ENCODE data around the gene LRRC19.
A peak's percentile ranks its signal among the peaks of the same experiment; 100 is the strongest.

The LRRC19 gene

DNA sequence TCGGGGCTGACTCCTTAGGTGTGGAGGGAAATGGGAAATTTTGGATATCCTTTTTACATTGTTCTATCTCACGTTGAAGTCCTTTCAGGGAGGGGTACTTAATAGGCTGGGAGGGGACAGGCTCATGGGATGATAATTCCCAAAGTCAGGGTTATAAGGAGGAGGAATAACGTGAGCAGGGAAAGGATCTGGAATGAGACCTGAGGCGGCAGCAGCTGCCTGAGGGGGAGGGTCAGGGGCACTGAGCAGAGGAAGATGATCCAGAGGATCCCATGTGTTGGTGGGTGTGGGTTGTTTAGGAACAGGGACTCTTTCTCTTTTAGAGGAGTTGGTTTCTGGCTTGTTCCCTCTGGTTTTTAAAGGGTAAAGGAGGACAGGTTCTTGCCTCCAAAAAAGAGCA lies 30.5 kb downstream of the LRRC19 start:
- Histone ChIP-seq H3K9me3 (no peaks in the 10 kb centered on the region; the same call in 1 of the 2 replicates), H3K4me1 (no peaks in the 10 kb centered on the region), H3K36me3 (no peaks in the 10 kb centered on the region), H3K27me3 (no peaks in the 10 kb centered on the region), H3K4me3 (ENCODE audit: low read depth, low read length) (no peak overlapping the region)
- DNase-seq, result no peak
- TF ChIP-seq, protein P1, sequence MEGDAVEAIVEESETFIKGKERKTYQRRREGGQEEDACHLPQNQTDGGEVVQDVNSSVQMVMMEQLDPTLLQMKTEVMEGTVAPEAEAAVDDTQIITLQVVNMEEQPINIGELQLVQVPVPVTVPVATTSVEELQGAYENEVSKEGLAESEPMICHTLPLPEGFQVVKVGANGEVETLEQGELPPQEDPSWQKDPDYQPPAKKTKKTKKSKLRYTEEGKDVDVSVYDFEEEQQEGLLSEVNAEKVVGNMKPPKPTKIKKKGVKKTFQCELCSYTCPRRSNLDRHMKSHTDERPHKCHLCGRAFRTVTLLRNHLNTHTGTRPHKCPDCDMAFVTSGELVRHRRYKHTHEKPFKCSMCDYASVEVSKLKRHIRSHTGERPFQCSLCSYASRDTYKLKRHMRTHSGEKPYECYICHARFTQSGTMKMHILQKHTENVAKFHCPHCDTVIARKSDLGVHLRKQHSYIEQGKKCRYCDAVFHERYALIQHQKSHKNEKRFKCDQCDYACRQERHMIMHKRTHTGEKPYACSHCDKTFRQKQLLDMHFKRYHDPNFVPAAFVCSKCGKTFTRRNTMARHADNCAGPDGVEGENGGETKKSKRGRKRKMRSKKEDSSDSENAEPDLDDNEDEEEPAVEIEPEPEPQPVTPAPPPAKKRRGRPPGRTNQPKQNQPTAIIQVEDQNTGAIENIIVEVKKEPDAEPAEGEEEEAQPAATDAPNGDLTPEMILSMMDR (IDR thresholded peaks at IDR 0.05; ENCODE audit: low read depth, low read length), result no peak

DNA sequence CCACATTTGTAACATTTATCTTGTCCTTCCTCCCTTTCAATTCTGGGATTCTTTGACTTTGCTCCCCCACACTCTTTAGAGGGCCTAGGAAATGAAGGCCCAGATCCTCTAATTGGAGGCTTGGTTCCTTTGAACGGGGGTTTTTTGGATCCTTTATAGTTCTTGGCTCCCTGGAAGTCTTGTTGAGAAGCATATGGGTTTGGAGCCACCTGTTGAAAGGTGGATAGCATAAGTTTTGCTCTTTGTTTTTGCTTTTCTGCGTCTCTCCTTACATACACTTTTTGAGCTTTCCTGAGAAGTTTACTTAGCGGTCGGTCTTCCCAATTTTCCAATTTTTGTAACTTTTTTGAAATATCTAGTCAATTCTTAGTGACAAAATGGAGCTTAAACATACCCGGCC lies 31.5 kb downstream of the LRRC19 start:
- TF ChIP-seq, protein P1 (IDR thresholded peaks at IDR 0.05; ENCODE audit: low read depth, low read length), result no peak
- Histone ChIP-seq H3K4me1 (no peaks in the 10 kb centered on the region), H3K4me3 (ENCODE audit: low read depth, low read length) (no peak overlapping the region), H3K9me3 (no peaks in the 10 kb centered on the region; the same call in 1 of the 2 replicates), H3K27me3 (no peaks in the 10 kb centered on the region), H3K36me3 (no peaks in the 10 kb centered on the region)
- DNase-seq, result no peak

DNA sequence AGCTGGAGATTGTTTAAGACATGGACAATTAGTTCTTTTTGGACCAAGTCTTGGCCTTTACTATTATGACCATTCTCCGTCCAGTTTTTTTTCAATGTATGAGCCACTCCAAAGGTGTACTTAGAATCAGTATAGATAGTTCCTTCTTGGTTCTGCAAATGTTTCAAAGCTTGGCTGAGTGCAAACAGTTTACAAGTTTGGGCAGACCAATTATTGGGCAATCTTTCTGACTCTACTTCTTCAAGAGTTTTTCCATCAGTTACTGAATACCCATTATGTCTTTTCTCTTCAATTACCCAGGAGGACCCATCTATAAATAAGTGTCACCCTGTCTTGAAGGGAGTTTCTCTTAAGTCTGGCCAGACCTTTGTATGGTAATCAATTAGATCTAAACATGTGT lies 33.8 kb downstream of the LRRC19 start:
- DNase-seq, result no peak
- no peaks in the 10 kb centered on the region for H3K27me3 ChIP-seq
- H3K4me3 ChIP-seq (ENCODE audit: low read depth, low read length), result no peak overlapping the region
- no peaks in the 10 kb centered on the region; the same call in 1 of the 2 replicates for H3K9me3 ChIP-seq
- TF ChIP-seq, protein P1 (IDR thresholded peaks at IDR 0.05; ENCODE audit: low read depth, low read length), result no peak
- H3K4me1 ChIP-seq, result no peaks in the 10 kb centered on the region
- no peaks in the 10 kb centered on the region for H3K36me3 ChIP-seq

DNA sequence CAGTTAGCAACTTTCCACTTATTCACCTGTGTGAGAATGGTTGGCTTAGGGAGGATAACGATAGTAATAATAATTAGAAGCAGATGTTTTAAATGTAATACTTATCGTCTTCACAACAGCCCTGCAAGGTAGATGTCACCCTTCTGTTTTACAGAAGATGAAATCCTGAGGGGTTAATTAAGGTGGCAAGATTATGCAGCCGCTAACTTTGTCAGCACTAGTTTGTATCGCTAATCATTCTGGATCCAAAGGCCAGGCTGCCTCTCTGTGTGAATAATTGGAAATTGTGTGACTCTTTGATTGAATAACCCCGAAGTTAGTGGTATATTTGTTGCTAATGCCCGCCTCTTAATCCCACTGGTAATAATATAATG lies 48.6 kb downstream of the LRRC19 start:
- DNase-seq, result no peak
- H3K27me3 ChIP-seq, result no peaks in the 10 kb centered on the region
- TF ChIP-seq, protein P1 (IDR thresholded peaks at IDR 0.05; ENCODE audit: low read depth, low read length), result no peak
- H3K4me1 ChIP-seq, result no peaks in the 10 kb centered on the region
- peak overlapping the region; percentile 69 for H3K4me3 ChIP-seq (ENCODE audit: low read depth, low read length)
- no peaks in the 10 kb centered on the region for H3K9me3 ChIP-seq
- H3K36me3 ChIP-seq, result no peaks in the 10 kb centered on the region; the same call in 1 of the 2 replicates

DNA sequence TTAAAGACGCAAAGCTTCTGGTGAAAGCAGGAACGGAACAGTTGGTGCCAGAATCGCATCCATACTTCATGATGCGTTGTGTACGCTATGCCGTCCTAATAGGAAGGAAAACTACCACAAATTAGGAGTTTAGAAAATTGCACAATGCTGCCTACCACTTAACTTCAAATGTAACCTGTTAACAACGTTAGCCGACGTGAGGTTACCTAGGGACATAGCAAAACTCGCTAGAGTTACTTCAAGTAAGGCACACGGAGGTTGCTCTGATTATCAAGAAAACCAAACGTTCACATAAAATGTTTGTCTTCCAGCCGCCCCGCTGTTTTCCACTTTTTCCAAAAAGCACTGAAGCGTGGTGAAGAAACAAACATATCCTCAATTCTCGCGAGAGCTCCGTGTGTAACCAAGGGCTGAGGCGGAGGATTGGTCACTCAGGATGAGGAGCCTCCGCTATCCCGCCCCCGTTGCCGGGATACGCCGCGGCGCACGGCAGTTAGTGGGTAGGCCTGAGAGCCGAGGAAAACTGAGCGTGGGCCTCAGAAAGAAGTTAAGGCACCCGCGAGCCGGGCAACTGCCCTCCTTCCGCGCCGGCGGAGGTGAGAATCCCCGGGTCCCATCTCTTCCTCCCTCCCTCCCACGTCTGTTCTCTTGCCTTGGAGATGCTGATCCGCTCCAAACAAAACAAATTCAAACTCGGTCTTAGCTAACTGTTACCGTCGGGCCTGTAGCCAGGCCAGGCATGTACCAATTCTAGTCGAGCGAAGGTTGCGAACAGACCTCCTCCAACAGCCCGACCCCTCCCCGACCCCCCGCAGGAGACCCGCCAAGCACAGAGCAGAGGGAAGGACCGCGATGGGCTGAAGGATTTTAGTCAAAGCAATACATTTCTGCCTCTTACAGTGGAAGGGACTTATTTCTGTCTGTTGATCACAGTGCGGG lies 49.3 kb downstream of the LRRC19 start, which contains the start of gene IFT74:
Gene IFT74 (plus strand): TSS at position 492 of the 939 bp plus-strand sequence. CDS start 5,556 bp downstream, outside the sequence.
- TF ChIP-seq, protein P1 (IDR thresholded peaks at IDR 0.05; ENCODE audit: low read depth, low read length), result no peak
- peak; percentile 98 for DNase-seq
- H3K27me3 ChIP-seq, result no peaks in the 10 kb centered on the region
- peak within 1 kb of the TSS; percentile 69 for H3K4me3 ChIP-seq (ENCODE audit: low read depth, low read length)
- H3K9me3 ChIP-seq, result no peaks in the 10 kb centered on the region
- H3K36me3 ChIP-seq, result no peaks in the 10 kb centered on the region
- no peaks in the 10 kb centered on the region for H3K4me1 ChIP-seq

Data from BE2C (cell line).